HepG2 (cell line): ENCODE data around the gene ROS1. TPM values are rescaled to one million over a fixed set of nuclear protein-coding genes. Genes with fewer than 3 reads are reported as not detected.

Source experiments
- ATAC-seq: fragments of 200-7000 bp; cut with Tn5 transposase; 3 replicates; pipeline ENCODE4 v1.9.1; 2020; ENCODE audit warnings: mild to moderate bottlenecking, moderate library complexity
- BruUV-seq: library from RNA; stranded (reverse); fragments of 400-500 nt; replicated peaks from 2 replicates; lab custom pipeline; 2021; lab: Mats Ljungman, UMichigan
- CTCF ChIA-PET: fragments of 300-600 bp; formaldehyde crosslinking; extraction: SDS; loops from one replicate; lab custom pipeline; 2021; ENCODE audit warnings: low total read pairs, inconsistent platforms, low intra/inter-chr PET ratio; lab: Yijun Ruan, JAX
- POLR2A ChIA-PET: fragments of 350-600 bp; sonication (Branson Sonifier 250); formaldehyde crosslinking; loops from one replicate; lab custom pipeline; 2020; ENCODE audit warnings: antibody characterized with exemption, inconsistent platforms; lab: Yijun Ruan, JAX
- DNase-seq: peaks from one replicate; pipeline ENCODE4 v3.0.0-alpha.2; 2015; ENCODE audit warnings: low spot score
- FAIRE-seq: peaks from 3 replicates; lab custom pipeline; 2011; peaks lifted over from hg19 to GRCh38; lab: Jason Lieb, UNC
- H2AFZ ChIP-seq: one replicate; pipeline ENCODE4 v1.6.1; 2011; ENCODE audit warnings: low read length, inconsistent platforms
- H3K27ac ChIP-seq: fragments of 300-600 bp; 3 replicates; pipeline ENCODE4 v1.8.0; 2011; ENCODE audit warnings: mixed run types, mild to moderate bottlenecking, mixed read lengths, low read length, inconsistent platforms; ENCODE audit not compliant: insufficient read depth; ENCODE audit errors: extremely low read length
- H3K27me3 ChIP-seq, 2 experiments: fragments of 200-600 bp in 1 of 2; 2 replicates in 1 of 2; 3 replicates in 1 of 2; pipeline versions ENCODE4 v1.6.0 to v1.8.0; 2011; ENCODE audit warnings: low read length in 2 of 2, mild to moderate bottlenecking in 2 of 2, moderate library complexity in 2 of 2, inconsistent platforms in 1 of 2; ENCODE audit not compliant: insufficient read depth in 2 of 2, control insufficient read depth in 1 of 2
- H3K36me3 ChIP-seq, 2 experiments: fragments of 200-600 bp in 1 of 2; replicated peaks in 1 of 2; 2 replicates in 1 of 2; 3 replicates in 1 of 2; pipeline versions ENCODE4 v1.5.1 to v1.8.0; 2011; ENCODE audit warnings: low read length in 2 of 2, inconsistent platforms in 1 of 2; ENCODE audit not compliant: insufficient read depth in 2 of 2, control insufficient read depth in 1 of 2
- H3K4me1 ChIP-seq: 2 replicates; pipeline ENCODE4 v1.5.1; 2012; ENCODE audit warnings: low read length, inconsistent platforms; ENCODE audit not compliant: insufficient read depth
- H3K4me2 ChIP-seq: 2 replicates; pipeline ENCODE4 v1.6.0; 2011; ENCODE audit warnings: low read depth, low read length, inconsistent platforms
- H3K4me3 ChIP-seq, 3 experiments: fragments of 200-600 bp in 1 of 3; sonication (generic), shearing (Covaris generic) in 1 of 3; replicated peaks in 1 of 3; 2 replicates each; pipeline ENCODE4 v1.5.1; 2011 to 2016; ENCODE audit warnings: low read length in 3 of 3, inconsistent platforms in 2 of 3, low read depth in 2 of 3, mild to moderate bottlenecking in 2 of 3, control low read depth in 1 of 3, mixed read lengths in 1 of 3; ENCODE audit not compliant: insufficient read depth in 1 of 3
- H3K79me2 ChIP-seq: one replicate; pipeline ENCODE4 v1.6.1; 2011; ENCODE audit warnings: low read length, inconsistent platforms; ENCODE audit not compliant: insufficient read depth
- H3K9ac ChIP-seq: 2 replicates; pipeline ENCODE4 v1.6.0; 2011; ENCODE audit warnings: mild to moderate bottlenecking, low read depth, low read length, inconsistent platforms; ENCODE audit not compliant: insufficient read depth
- H3K9me3 ChIP-seq: 2 replicates; pipeline ENCODE4 v1.5.1; 2012; ENCODE audit warnings: mild to moderate bottlenecking, low read length
- H4K20me1 ChIP-seq: 2 replicates; pipeline ENCODE4 v1.6.0; 2011; ENCODE audit warnings: inconsistent platforms, mild to moderate bottlenecking, low read length, moderate library complexity; ENCODE audit not compliant: insufficient read depth
- CEBPB ChIP-seq: IDR thresholded peaks from 2 replicates; pipeline ENCODE4 v1.6.1; 2011; ENCODE audit warnings: low read depth, low read length, improper control_type of control experiment, borderline replicate concordance
- ETV6 ChIP-seq: sonication (generic); formaldehyde crosslinking; conservative IDR thresholded peaks from 2 replicates; pipeline ENCODE4 v1.4.0; 2020; ENCODE audit warnings: missing genetic modification reagents
- GLI4 ChIP-seq: sonication (generic); formaldehyde crosslinking; IDR thresholded peaks from 2 replicates; pipeline ENCODE4 v1.5.1; 2020; ENCODE audit warnings: missing genetic modification reagents, mild to moderate bottlenecking, moderate library complexity, borderline replicate concordance
- NFYC ChIP-seq: IDR thresholded peaks from 2 replicates; pipeline ENCODE4 v1.6.1; 2016; ENCODE audit warnings: missing genetic modification reagents, missing compliant biosample characterization
- POGK ChIP-seq: sonication (generic); formaldehyde crosslinking; conservative IDR thresholded peaks from 2 replicates; pipeline ENCODE4 v1.8.0; 2022; ENCODE audit warnings: mild to moderate bottlenecking, moderate library complexity, missing genetic modification reagents
- RBAK ChIP-seq: sonication (generic); formaldehyde crosslinking; IDR thresholded peaks from 2 replicates; pipeline ENCODE4 v1.5.1; 2020; ENCODE audit warnings: mild to moderate bottlenecking, missing genetic modification reagents
- SYNCRIP ChIP-seq: fragments of 200-400 bp; formaldehyde crosslinking; IDR thresholded peaks from 2 replicates; pipeline ENCODE4 v1.6.1; 2018; ENCODE audit warnings: mild to moderate bottlenecking, low read depth, low read length; ENCODE audit not compliant: insufficient read depth
- TBP ChIP-seq: sonication (generic); formaldehyde crosslinking; IDR thresholded peaks from 2 replicates; pipeline ENCODE4 v1.5.0; 2020; ENCODE audit warnings: missing genetic modification reagents
- TOPORS ChIP-seq: sonication (generic); formaldehyde crosslinking; IDR thresholded peaks from 2 replicates; pipeline ENCODE4 v1.8.0; 2023; ENCODE audit warnings: mild to moderate bottlenecking, missing genetic modification reagents
- ZNF343 ChIP-seq: sonication (generic); formaldehyde crosslinking; IDR thresholded peaks from 2 replicates; pipeline ENCODE4 v1.4.0; 2020; ENCODE audit warnings: mild to moderate bottlenecking, missing genetic modification reagents
- ZNF484 ChIP-seq: sonication (generic); formaldehyde crosslinking; IDR thresholded peaks from 2 replicates; pipeline ENCODE4 v1.5.1; 2020; ENCODE audit warnings: mild to moderate bottlenecking, low read depth, missing genetic modification reagents, borderline replicate concordance
- ZNF510 ChIP-seq: sonication (generic); formaldehyde crosslinking; IDR thresholded peaks from 2 replicates; pipeline ENCODE4 v1.4.0; 2020; ENCODE audit warnings: low read depth, mild to moderate bottlenecking, missing genetic modification reagents
- ZNF512B ChIP-seq: sonication (generic); formaldehyde crosslinking; IDR thresholded peaks from 2 replicates; pipeline ENCODE4 v1.5.1; 2020; ENCODE audit warnings: missing genetic modification reagents, mild to moderate bottlenecking, borderline replicate concordance
- ZNF576 ChIP-seq: sonication (generic); formaldehyde crosslinking; IDR thresholded peaks from 2 replicates; pipeline ENCODE4 v1.4.0; 2020; ENCODE audit warnings: mild to moderate bottlenecking, missing genetic modification reagents
- ZSCAN20 ChIP-seq: sonication (generic); formaldehyde crosslinking; IDR thresholded peaks from 2 replicates; pipeline ENCODE4 v1.4.0; 2020; ENCODE audit warnings: missing genetic modification reagents, mild to moderate bottlenecking, borderline replicate concordance
- WGBS: methylation state at CpG from one replicate; pipeline ENCODE4 v1.1.6; 2017; ENCODE audit warnings: low lambda C conversion rate; 5-methylcytosine and 5-hydroxymethylcytosine counted together
- in situ Hi-C: cut with HindIII; loops from 2 replicates; pipeline ENCODE4 v1.10.0; 2017; ENCODE audit warnings: low pct_unique_long_range_greater_than_20kb; ENCODE audit not compliant: extremely low pct_ligation_motif_present
- intact Hi-C: fragments of 100-400 bp; cut with micrococcal nuclease; formaldehyde crosslinking; loops from one replicate; pipeline ENCODE4 v1.10.0; 2022; ENCODE audit not compliant: unreplicated experiment
- polyA plus RNA-seq, 8 experiments: library from polyadenylated mRNA; depleted of rRNA in 3 of 8; stranded (reverse) in 7 of 8; unstranded in 1 of 8; fragments of >200 nt; fragmentation: Illumina TruSeq in 4 of 8; extraction: Trizol in 4 of 8; gene quantifications; 2 replicates each; pipeline versions ENCODE4 v1.2.1 to v1.2.3, GENCODE V29; 2011 to 2016; ENCODE audit warnings: low read depth in 4 of 8, missing spikeins in 1 of 8, mixed read lengths in 1 of 8; ENCODE audit not compliant: insufficient read depth in 1 of 8
- total RNA-seq, 5 experiments: library from RNA; depleted of rRNA; stranded (reverse); fragments of >200 nt; fragmentation: Illumina TruSeq; extraction: Trizol; gene quantifications; 2 replicates each; pipeline ENCODE4 v1.2.3, GENCODE V29; 2016; ENCODE audit warnings: low read depth in 1 of 5

Gene ROS1
- total and polyA plus RNA-seq, 2 of the 13 experiments (the other 11 are each of a cell fraction or from before 2014, with no cell fraction given), result not detected

- TF ChIP-seq ZSCAN20 (CRISPR knock-in tag) (no peak), POGK (no peak), SYNCRIP (no peak), GLI4 (CRISPR knock-in tag) (no peak)
These were observed 2.0 kb downstream of the ROS1 start (continued) for GRCh38 chr6:117423754-117424153.

- Histone ChIP-seq H3K36me3 (no peaks in the 10 kb centered on the region), H2AFZ (no peak overlapping the region), H3K9ac (no peak overlapping the region), H3K27me3 (peaks cover 2 to 8% of the 10 kb centered on the region in 2 experiments; a peak in 2 of 5 replicates), H3K9me3 (no peaks in the 10 kb centered on the region), H4K20me1 (no peaks in the 10 kb centered on the region)
- in situ Hi-C loops, result no loop called here
- ATAC-seq, result no peak
- TF ChIP-seq CEBPB (no peak), ZNF343 (CRISPR knock-in tag) (no peak), NFYC (CRISPR knock-in tag) (no peak), ZNF512B (CRISPR knock-in tag) (no peak), TBP (CRISPR knock-in tag) (no peak), ZNF484 (CRISPR knock-in tag) (no peak), ZNF510 (CRISPR knock-in tag) (no peak), ZNF576 (CRISPR knock-in tag) (no peak), RBAK (no peak), ETV6 (CRISPR knock-in tag) (no peak), TOPORS (no peak)
- TF ChIP-seq, all 625 proteins: peak for 0
- BruUV-seq, result no TSS peak
- 47% methylated on average over 4 of the region's 4 CpGs for WGBS
- intact Hi-C loops, result no loop called here
- H3K79me2 ChIP-seq, result no peaks in the 10 kb centered on the region
- no peak overlapping the region for H3K4me3 ChIP-seq
- peaks cover 7% of the 10 kb centered on the region; the same call in 1 of the 2 replicates for H3K4me1 ChIP-seq
- no peak for DNase-seq
- CTCF ChIA-PET, result no interaction called here
- POLR2A ChIA-PET, result no interaction called here
- H3K27ac ChIP-seq, result no peak overlapping the region
- FAIRE-seq, result no peak
- H3K4me2 ChIP-seq, result no peak overlapping the region
These were observed 7.4 kb downstream of the ROS1 start for GRCh38 chr6:117418320-117418719.
